HUES48 (cell line): ENCODE results near the gene HIRIP3.

Source experiments
- H3K27ac ChIP-seq: one replicate; pipeline ENCODE4 v1.7.0; 2013; ENCODE audit warnings: low read depth, low read length, inconsistent platforms
- H3K27me3 ChIP-seq: 2 replicates; pipeline ENCODE4 v1.6.1; 2013; ENCODE audit warnings: mild to moderate bottlenecking, low read length; ENCODE audit not compliant: control insufficient read depth, insufficient read depth
- H3K36me3 ChIP-seq: 2 replicates; pipeline ENCODE4 v1.6.1; 2013; ENCODE audit warnings: low read length; ENCODE audit not compliant: control insufficient read depth, insufficient read depth
- H3K4me1 ChIP-seq: 2 replicates; pipeline ENCODE4 v1.6.1; 2013; ENCODE audit warnings: mild to moderate bottlenecking, low read length; ENCODE audit not compliant: control insufficient read depth, insufficient read depth
- H3K4me3 ChIP-seq: 2 replicates; pipeline ENCODE4 v1.5.1; 2013; ENCODE audit warnings: mild to moderate bottlenecking, low read depth, low read length
- H3K9ac ChIP-seq: 2 replicates; pipeline ENCODE4 v1.6.1; 2013; ENCODE audit warnings: mild to moderate bottlenecking, low read depth, low read length, moderate library complexity
- H3K9me3 ChIP-seq: 2 replicates; pipeline ENCODE4 v1.6.1; 2013; ENCODE audit warnings: low read length; ENCODE audit not compliant: control insufficient read depth, insufficient read depth

HIRIP3 gene

GRCh38 chr16:29988346-29989075 is 6.9 kb downstream of the HIRIP3 start:
- Histone ChIP-seq H3K36me3 (peaks cover 91% of the 10 kb centered on the region), H3K4me3 (no peak overlapping the region), H3K9ac (no peak overlapping the region)

GRCh38 chr16:29987371-29988085 is 7.9 kb downstream of the HIRIP3 start:
- Histone ChIP-seq H3K4me3 (no peak overlapping the region), H3K36me3 (peaks cover 91% of the 10 kb centered on the region), H3K9ac (no peak overlapping the region), H3K9me3 (no peaks in the 10 kb centered on the region), H3K27ac (no peak overlapping the region), H3K27me3 (no peaks in the 10 kb centered on the region), H3K4me1 (no peaks in the 10 kb centered on the region)

More at GRCh38 chr16:29988346-29989075, 6.9 kb downstream of the HIRIP3 start:
- Histone ChIP-seq H3K9me3 (no peaks in the 10 kb centered on the region), H3K27me3 (no peaks in the 10 kb centered on the region), H3K27ac (no peak overlapping the region), H3K4me1 (no peaks in the 10 kb centered on the region)

- Histone ChIP-seq H3K27ac (no peak overlapping the region), H3K9me3 (no peaks in the 10 kb centered on the region), H3K4me1 (no peaks in the 10 kb centered on the region), H3K4me3 (no peak overlapping the region), H3K36me3 (peaks cover 93% of the 10 kb centered on the region), H3K9ac (no peak overlapping the region), H3K27me3 (no peaks in the 10 kb centered on the region)
Measured at GRCh38 chr16:29986931-29987330, 8.5 kb downstream of the HIRIP3 start.

GRCh38 chr16:29986231-29986630 is 9.2 kb downstream of the HIRIP3 start:
- Histone ChIP-seq H3K4me1 (no peaks in the 10 kb centered on the region), H3K27ac (no peak overlapping the region), H3K9ac (no peak overlapping the region), H3K9me3 (no peaks in the 10 kb centered on the region), H3K36me3 (peaks cover 95% of the 10 kb centered on the region), H3K4me3 (no peak overlapping the region), H3K27me3 (no peaks in the 10 kb centered on the region)

GRCh38 chr16:29985271-29985811 is 10.1 kb downstream of the HIRIP3 start:
- Histone ChIP-seq H3K9me3 (no peaks in the 10 kb centered on the region), H3K27me3 (no peaks in the 10 kb centered on the region), H3K36me3 (peaks cover 98% of the 10 kb centered on the region), H3K9ac (no peak overlapping the region), H3K4me3 (no peak overlapping the region), H3K4me1 (no peaks in the 10 kb centered on the region), H3K27ac (no peak overlapping the region)

GRCh38 chr16:29984764-29985147 is 10.7 kb downstream of the HIRIP3 start:
- Histone ChIP-seq H3K4me1 (no peaks in the 10 kb centered on the region), H3K27ac (no peak overlapping the region), H3K9ac (no peak overlapping the region), H3K4me3 (no peak overlapping the region), H3K27me3 (no peaks in the 10 kb centered on the region), H3K9me3 (no peaks in the 10 kb centered on the region), H3K36me3 (peaks cover 98% of the 10 kb centered on the region)

- Histone ChIP-seq H3K9ac (no peak overlapping the region), H3K36me3 (peaks cover 98% of the 10 kb centered on the region), H3K27me3 (no peaks in the 10 kb centered on the region), H3K27ac (no peak overlapping the region), H3K4me3 (no peak overlapping the region), H3K4me1 (no peaks in the 10 kb centered on the region), H3K9me3 (no peaks in the 10 kb centered on the region)
Measured at GRCh38 chr16:29984137-29984763, 11.2 kb downstream of the HIRIP3 start.

- Histone ChIP-seq H3K4me3 (no peak overlapping the region), H3K36me3 (peaks cover 99% of the 10 kb centered on the region), H3K27ac (no peak overlapping the region), H3K27me3 (no peaks in the 10 kb centered on the region), H3K4me1 (no peaks in the 10 kb centered on the region), H3K9me3 (no peaks in the 10 kb centered on the region), H3K9ac (no peak overlapping the region)
Measured at GRCh38 chr16:29983420-29984136, 11.8 kb downstream of the HIRIP3 start.

- no peak overlapping the region for H3K4me3 ChIP-seq
Measured at GRCh38 chr16:29982560-29983419, 12.6 kb downstream of the HIRIP3 start.

More at GRCh38 chr16:29982560-29983419, 12.6 kb downstream of the HIRIP3 start:
- Histone ChIP-seq H3K4me1 (no peaks in the 10 kb centered on the region), H3K27ac (no peak overlapping the region), H3K36me3 (peaks cover 99% of the 10 kb centered on the region), H3K27me3 (no peaks in the 10 kb centered on the region), H3K9me3 (no peaks in the 10 kb centered on the region), H3K9ac (no peak overlapping the region)
